Measurements from ENCODE around the gene LLGL2.

Gene LLGL2

DNA sequence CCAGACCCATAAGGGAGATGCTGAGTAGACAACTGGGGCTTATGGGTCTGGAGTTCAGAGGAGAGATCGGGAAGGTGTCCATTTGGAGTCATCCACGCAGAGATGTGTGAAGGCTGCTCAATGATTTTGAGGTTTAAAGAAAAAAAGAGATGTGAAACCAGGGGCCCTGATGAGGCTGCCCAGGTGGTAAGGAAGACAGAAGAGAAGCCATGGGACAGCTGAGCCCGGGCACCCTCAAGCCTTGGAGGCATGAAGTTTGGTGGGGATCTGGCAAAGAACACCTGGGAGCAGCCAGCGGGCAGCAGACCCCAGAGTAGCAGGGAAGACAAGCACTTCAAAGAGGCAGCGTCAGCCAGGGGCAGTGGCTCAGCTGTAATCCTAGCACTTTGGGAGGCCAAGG, 41.3 kb downstream of the LLGL2 start:
- DNase-seq (ENCODE audit: low spot score) (no peak), ATAC-seq (ENCODE audit: low read depth) (no peak)
- H3K9me3 ChIP-seq (ENCODE audit: severe bottlenecking), result no peaks in the 10 kb centered on the region
- no peak overlapping the region for H3K4me3 ChIP-seq (ENCODE audit: severe bottlenecking)
- no peaks in the 10 kb centered on the region for H3K27me3 ChIP-seq (ENCODE audit: insufficient read depth, poor library complexity, severe bottlenecking)
- H3K27ac ChIP-seq (ENCODE audit: poor library complexity, severe bottlenecking), result no peak overlapping the region
- H3K4me1 ChIP-seq (ENCODE audit: insufficient read depth, poor library complexity, severe bottlenecking), result no peaks in the 10 kb centered on the region
- TF ChIP-seq, protein P1, sequence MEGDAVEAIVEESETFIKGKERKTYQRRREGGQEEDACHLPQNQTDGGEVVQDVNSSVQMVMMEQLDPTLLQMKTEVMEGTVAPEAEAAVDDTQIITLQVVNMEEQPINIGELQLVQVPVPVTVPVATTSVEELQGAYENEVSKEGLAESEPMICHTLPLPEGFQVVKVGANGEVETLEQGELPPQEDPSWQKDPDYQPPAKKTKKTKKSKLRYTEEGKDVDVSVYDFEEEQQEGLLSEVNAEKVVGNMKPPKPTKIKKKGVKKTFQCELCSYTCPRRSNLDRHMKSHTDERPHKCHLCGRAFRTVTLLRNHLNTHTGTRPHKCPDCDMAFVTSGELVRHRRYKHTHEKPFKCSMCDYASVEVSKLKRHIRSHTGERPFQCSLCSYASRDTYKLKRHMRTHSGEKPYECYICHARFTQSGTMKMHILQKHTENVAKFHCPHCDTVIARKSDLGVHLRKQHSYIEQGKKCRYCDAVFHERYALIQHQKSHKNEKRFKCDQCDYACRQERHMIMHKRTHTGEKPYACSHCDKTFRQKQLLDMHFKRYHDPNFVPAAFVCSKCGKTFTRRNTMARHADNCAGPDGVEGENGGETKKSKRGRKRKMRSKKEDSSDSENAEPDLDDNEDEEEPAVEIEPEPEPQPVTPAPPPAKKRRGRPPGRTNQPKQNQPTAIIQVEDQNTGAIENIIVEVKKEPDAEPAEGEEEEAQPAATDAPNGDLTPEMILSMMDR (IDR thresholded peaks at IDR 0.05; ENCODE audit: poor library complexity, severe bottlenecking), result no peak
- H3K36me3 ChIP-seq (ENCODE audit: low read depth), result peaks cover 3% of the 10 kb centered on the region; the same call in 1 of the 2 replicates

DNA sequence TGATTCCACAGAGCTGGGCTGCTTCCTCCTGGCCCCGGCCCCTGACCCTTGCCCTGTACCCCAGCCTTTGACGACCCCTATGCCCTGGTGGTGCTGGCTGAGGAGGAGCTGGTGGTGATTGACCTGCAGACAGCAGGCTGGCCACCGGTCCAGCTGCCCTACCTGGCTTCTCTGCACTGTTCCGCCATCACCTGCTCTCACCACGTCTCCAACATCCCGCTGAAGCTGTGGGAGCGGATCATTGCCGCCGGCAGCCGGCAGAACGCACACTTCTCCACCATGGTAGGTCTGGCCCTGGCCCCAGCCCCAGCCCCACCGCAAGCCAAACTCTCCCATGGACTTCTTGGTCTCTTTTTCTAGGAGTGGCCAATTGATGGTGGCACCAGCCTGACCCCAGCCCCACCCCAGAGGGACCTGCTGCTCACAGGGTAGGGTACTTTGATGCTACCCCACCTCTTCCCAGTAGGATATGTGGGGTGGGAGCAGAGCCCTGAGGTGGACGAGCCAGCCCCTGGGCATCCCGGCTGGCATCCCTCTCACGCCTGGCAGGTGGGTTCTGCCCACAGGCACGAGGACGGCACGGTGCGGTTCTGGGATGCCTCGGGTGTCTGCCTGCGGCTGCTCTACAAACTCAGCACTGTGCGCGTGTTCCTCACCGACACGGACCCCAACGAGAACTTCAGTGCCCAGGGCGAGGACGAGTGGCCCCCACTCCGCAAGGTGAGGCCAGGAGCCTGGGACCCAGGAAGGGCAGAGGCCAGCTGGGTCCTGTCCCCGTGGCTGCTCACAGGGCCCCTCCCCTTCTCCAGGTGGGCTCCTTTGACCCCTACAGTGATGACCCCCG, 43.1 kb downstream of the LLGL2 start:
- TF ChIP-seq, protein P1 (IDR thresholded peaks at IDR 0.05; ENCODE audit: poor library complexity, severe bottlenecking), result no peak
- no peaks in the 10 kb centered on the region for H3K36me3 ChIP-seq (ENCODE audit: low read depth)
- ATAC-seq (ENCODE audit: low read depth), result no peak

DNA sequence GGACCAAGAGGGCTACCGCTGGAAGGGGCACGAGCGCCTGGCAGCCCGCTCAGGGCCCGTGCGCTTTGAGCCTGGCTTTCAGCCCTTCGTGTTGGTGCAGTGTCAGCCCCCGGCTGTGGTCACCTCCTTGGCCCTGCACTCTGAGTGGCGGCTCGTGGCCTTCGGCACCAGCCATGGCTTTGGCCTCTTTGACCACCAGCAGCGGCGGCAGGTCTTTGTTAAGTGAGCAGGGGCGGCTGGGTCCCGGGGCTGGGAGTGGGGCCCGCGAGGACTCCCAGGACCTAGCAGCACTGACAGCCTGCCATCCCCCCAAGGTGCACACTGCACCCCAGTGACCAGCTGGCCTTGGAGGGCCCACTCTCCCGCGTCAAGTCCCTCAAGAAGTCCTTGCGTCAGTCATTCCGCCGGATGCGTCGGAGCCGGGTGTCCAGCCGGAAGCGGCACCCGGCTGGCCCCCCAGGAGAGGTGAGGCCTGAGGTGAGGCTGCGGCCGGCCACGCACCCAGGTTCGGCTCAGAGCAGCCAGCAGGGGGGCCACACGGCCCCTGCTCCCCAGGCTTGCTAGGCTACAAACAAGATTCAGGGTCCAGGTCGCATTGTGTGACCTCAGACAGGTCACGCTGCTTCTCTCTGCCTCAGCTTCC, 44.7 kb downstream of the LLGL2 start:
- H3K4me3 ChIP-seq (ENCODE audit: severe bottlenecking), result no peak overlapping the region
- ATAC-seq (ENCODE audit: low read depth) (no peak), DNase-seq (ENCODE audit: low spot score) (peak; percentile 70)
- H3K36me3 ChIP-seq (ENCODE audit: low read depth), result no peaks in the 10 kb centered on the region
- H3K27me3 ChIP-seq (ENCODE audit: insufficient read depth, poor library complexity, severe bottlenecking), result no peaks in the 10 kb centered on the region
- no peak overlapping the region for H3K27ac ChIP-seq (ENCODE audit: poor library complexity, severe bottlenecking)
- no peaks in the 10 kb centered on the region for H3K9me3 ChIP-seq (ENCODE audit: severe bottlenecking)
- TF ChIP-seq, protein P1 (IDR thresholded peaks at IDR 0.05; ENCODE audit: poor library complexity, severe bottlenecking), result no peak
- no peaks in the 10 kb centered on the region for H3K4me1 ChIP-seq (ENCODE audit: insufficient read depth, poor library complexity, severe bottlenecking)

More for the DNA sequence above, 43.1 kb downstream of the LLGL2 start:
- H3K4me1 ChIP-seq (ENCODE audit: insufficient read depth, poor library complexity, severe bottlenecking), result no peaks in the 10 kb centered on the region
- no peak overlapping the region for H3K4me3 ChIP-seq (ENCODE audit: severe bottlenecking)
- H3K27me3 ChIP-seq (ENCODE audit: insufficient read depth, poor library complexity, severe bottlenecking), result no peaks in the 10 kb centered on the region
- no peak for DNase-seq (ENCODE audit: low spot score)
- no peak overlapping the region for H3K27ac ChIP-seq (ENCODE audit: poor library complexity, severe bottlenecking)
- no peaks in the 10 kb centered on the region for H3K9me3 ChIP-seq (ENCODE audit: severe bottlenecking)

DNA sequence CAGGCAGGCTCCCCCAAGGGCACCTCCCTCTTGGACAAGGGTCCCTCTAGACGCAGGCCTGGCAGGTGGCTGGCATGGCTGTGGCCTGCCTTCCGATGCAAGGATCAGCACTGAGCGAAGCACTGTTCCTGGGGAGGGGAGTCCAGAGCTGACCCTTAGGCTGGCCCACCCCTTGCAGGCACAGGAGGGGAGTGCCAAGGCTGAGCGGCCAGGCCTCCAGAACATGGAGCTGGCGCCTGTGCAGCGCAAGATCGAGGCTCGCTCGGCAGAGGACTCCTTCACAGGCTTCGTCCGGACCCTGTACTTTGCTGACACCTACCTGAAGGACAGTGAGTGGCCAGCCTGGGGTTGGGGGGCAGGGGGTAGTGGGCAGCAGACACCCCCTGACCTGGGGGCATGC, 45.3 kb downstream of the LLGL2 start:
- H3K9me3 ChIP-seq (ENCODE audit: severe bottlenecking), result no peaks in the 10 kb centered on the region
- DNase-seq (ENCODE audit: low spot score) (peak; percentile 68), ATAC-seq (ENCODE audit: low read depth) (no peak)
- TF ChIP-seq, protein P1 (IDR thresholded peaks at IDR 0.05; ENCODE audit: poor library complexity, severe bottlenecking), result no peak
- H3K27me3 ChIP-seq (ENCODE audit: insufficient read depth, poor library complexity, severe bottlenecking), result no peaks in the 10 kb centered on the region
- H3K36me3 ChIP-seq (ENCODE audit: low read depth), result no peaks in the 10 kb centered on the region
- H3K4me3 ChIP-seq (ENCODE audit: severe bottlenecking), result no peak overlapping the region
- H3K4me1 ChIP-seq (ENCODE audit: insufficient read depth, poor library complexity, severe bottlenecking), result no peaks in the 10 kb centered on the region
- H3K27ac ChIP-seq (ENCODE audit: poor library complexity, severe bottlenecking), result no peak overlapping the region

All from RWPE2 (cell line).